HL-60/S4 treated with retinoic acid at 250 ng/mL for 4 days and 3 days (cell line): ENCODE results near the gene ATP6V1F.

ENCODE experiments used
- in situ Hi-C: fragments of 300-500 bp; cut with MboI; formaldehyde crosslinking; loops from 2 replicates; pipeline ENCODE4 v1.7.0; 2022; ENCODE audit warnings: low sequenced_read_pairs

Gene ATP6V1F

GRCh38 chr7:128847721-128848211 lies 14.9 kb upstream of the ATP6V1F start:
- in situ Hi-C loops = no loop called here

DNA sequence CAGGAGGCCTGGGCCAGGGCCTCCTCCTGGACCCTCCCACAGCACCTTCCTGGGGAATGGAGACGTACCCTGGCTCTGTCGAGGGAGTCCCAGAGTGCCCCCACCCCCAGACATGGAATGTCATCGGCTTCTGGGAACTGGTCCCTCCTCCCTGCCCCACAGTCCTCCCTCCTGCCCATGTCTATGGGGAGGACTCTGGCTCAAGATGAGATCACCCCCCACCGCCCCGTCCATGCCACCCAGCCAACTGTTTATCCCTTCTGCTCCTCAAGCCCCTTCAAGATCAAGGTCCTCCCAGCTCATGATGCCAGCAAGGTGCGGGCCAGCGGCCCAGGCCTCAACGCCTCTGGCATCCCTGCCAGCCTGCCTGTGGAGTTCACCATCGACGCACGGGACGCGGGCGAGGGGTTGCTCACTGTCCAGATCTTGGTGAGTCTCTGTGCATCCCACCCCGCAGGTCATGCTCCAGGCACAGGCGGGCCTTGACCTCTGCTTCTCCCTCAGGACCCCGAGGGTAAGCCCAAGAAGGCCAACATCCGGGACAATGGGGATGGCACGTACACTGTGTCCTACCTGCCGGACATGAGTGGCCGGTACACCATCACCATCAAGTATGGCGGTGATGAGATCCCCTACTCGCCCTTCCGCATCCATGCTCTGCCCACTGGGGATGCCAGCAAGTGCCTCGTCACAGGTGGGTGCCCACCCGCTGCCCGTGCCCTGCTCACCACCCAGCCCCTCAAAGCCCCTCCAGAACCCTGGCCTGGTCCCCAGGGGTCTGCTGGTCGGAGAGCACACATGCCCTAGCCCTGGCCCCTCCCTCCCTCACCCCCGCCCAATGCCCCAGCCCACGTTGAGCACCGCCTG lies 14.1 kb upstream of the ATP6V1F start:
- in situ Hi-C loops = no loop called here

DNA sequence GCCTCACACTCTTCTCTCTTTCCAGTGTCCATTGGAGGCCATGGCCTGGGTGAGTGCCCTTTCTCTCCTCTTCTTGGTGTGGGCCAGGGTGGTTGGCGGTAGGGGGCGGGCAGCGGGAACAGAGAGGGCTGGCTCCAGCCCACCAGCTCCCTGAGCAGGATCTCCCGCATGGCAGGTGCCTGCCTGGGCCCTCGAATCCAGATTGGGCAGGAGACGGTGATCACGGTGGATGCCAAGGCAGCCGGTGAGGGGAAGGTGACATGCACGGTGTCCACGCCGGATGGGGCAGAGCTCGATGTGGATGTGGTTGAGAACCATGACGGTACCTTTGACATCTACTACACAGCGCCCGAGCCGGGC lies 13.5 kb upstream of the ATP6V1F start:
- in situ Hi-C loops = no loop called here

DNA sequence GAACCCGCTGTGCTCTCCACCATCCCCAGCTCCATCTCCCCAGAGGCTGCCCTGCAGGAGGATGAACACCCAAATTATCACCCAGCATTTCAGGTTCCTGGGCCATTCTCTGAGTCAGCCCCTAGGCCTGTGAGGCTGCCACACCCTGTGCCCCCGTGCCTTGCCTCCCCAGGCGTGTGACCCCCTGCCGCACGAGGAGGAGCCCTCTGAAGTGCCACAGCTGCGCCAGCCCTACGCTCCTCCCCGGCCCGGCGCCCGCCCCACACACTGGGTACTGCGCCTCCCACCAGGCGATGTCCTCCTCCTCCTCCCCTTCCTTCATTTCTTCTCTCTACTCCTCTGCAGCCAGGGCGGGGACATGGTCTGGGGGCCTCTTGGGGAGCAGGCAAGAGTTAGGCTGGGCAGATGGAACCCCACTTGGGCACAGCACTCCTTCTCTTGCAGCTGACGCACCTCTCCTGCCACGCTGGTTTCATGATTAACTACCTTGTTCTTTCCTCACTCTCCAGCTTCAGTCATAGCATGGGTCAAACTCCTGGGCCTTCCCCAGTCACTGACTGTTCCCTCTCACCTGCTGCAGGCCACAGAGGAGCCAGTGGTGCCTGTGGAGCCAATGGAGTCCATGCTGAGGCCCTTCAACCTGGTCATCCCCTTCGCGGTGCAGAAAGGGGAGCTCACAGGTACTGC lies 12.7 kb upstream of the ATP6V1F start:
- in situ Hi-C loops = no loop called here

DNA sequence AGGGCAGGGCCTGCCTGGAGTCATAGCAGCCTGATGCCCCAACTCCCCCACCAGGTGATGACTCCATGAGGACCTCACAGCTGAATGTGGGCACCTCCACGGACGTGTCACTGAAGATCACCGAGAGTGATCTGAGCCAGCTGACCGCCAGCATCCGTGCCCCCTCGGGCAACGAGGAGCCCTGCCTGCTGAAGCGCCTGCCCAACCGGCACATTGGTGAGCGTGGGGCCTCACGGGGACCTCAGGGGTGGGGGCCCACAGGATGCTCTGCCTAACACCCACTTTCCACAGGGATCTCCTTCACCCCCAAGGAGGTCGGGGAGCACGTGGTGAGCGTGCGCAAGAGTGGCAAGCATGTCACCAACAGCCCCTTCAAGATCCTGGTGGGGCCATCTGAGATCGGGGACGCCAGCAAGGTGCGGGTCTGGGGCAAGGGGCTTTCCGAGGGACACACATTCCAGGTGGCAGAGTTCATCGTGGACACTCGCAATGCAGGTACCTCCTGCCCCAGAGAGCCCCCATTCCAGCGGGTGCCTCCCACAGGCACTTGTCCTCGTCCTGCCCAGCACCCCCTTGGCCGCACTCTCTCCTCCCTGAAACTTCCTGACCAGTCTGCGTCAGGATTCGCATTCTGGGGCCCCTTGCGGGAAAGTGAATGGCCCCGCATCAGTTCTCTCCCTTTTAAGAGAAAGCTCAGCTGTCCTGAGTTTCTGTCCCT lies 10.0 kb upstream of the ATP6V1F start:
- in situ Hi-C loops = no loop called here

GRCh38 chr7:128853799-128854198 lies 8.9 kb upstream of the ATP6V1F start:
- in situ Hi-C loops = no loop called here

DNA sequence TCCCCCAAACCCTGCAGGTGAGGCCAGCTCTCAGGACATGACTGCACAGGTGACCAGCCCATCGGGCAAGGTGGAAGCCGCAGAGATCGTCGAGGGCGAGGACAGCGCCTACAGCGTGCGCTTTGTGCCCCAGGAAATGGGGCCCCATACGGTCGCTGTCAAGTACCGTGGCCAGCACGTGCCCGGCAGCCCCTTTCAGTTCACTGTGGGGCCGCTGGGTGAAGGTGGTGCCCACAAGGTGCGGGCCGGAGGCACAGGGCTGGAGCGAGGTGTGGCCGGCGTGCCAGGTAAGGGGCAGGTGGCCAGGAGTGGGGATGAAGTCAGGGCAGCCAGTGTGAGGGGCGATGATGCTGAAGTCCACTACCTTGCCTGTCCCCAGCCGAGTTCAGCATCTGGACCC lies 8.3 kb upstream of the ATP6V1F start:
- in situ Hi-C loops = no loop called here

DNA sequence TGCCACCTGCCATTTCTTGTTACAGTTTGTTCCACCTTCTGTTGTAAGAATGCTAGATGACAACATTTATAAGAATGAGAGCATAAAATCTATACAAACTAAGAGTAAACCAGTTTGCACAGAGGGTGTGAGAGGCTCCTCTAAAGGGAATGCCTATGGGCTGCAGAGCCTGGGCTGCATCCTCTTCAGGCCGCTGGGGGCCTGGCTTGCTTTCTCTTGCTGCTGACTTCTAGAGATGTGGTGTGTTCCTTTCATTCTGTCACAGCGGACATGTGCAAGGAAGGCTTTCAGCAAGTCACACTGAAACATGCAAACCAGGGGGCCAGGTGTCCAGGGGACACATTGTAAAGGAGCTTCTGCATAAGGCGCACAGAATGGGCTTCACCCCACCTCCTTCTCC lies 7.1 kb upstream of the ATP6V1F start:
- in situ Hi-C loops = no loop called here

GRCh38 chr7:128856001-128856718 lies 6.5 kb upstream of the ATP6V1F start:
- in situ Hi-C loops = no loop called here

DNA sequence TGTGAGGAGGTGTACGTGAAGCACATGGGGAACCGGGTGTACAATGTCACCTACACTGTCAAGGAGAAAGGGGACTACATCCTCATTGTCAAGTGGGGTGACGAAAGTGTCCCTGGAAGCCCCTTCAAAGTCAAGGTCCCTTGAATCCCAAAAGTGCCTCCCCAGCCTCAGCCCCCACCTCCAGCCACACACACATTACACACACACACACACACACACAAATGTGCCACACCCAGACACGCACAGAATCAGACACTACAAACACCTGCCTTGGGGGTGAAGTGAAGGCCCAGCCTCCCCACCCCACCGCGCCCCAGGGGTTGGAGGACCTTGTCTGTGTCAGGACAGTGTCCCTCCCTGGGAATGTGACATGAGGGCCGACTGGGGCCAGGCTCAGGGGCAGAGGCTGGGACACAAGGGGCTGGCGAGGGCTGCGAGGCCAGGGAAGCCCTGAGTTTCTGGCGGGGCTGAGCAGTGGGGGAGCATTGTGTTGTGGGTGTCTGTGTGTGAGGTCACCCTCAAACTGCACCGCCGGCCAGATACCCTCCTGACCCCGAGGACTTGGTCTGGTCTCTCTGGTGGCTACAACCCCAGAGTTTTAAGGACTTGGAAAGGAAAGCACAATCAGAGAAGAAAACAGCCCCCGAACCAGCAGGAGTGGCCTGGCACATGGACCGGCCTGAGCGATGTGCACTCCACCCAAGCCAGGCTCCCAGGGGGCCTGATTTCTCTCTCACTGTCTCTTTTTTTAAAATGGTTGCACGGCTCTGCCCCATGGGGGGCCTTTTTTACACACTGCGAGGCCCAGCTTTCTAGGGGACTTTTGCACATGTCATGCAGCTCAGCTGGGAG lies 4.0 kb upstream of the ATP6V1F start:
- in situ Hi-C loops = no loop called here

- in situ Hi-C loops = no loop called here
These were observed 3.2 kb upstream of the ATP6V1F start for GRCh38 chr7:128859232-128860157.

DNA sequence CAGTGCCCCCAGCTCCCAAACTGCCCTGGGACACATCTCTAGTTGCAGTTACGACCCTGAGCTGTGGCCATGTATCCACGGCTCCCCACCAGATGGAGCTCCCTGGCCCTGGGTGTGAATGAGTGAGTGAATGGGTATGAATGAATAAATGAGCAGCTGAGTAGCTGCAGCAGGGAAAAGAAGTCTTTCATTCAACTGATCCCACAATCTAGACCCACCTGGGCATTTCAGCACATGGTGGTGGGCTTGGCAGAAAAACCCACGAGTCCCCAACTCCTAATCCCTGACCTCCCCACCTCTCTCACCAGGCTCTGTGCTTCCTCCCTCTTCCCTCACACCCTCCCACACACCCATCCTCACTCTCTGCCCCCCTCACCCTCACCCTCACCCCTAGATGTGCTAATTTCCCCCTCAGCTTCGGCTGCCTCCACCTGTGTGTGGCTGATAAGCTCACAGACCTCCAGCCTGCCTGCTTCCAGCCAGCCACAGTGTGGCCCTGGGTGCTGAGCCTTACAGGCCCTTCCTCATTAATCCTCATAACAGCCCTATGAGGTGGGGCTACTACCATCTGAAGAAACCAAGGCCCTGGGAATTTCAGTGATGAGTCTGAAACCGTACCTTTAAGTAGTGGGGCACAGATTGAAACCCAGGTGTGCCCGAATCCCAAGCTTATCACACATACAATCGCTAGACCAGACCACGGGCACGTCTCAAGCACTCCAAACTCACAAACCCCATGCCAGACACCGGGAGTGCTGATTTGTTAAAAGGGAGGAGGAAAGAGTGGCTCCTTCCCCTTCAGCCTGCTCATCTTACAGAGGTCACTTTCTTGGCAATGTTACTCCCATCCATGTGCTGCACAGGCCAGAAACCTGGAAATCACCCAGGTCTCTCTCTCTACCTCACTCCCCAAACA lies 2.2 kb upstream of the ATP6V1F start:
- in situ Hi-C loops = no loop called here

DNA sequence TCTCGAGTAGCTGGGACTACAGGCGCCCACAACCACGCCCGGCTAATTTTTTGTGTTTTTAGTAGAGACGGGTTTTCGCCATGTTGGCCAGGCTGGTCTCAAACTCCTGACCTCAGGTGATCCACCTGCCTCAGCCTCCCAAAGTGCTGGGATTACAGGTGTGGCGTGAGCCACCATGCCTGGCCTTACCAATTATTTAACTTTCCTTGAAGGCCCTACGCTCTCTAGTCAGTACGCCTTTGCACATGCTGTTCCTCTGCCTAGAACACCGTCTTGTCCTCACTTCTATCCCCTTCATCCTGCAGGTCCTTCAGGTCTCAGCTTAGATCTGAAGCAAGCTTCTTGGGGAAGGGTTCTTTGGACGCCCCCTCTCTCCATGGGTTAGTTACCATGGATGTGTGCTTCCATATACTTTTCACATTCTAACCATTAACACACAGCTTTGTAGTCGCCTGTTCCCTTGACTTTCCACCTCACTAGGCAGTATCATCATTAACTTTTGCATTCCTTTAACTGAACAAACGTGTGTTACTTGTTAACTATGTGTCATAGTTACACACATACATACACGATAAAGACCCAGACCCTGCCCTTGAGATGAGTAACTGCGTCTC lies 592 bp upstream of the ATP6V1F start:
- in situ Hi-C loops = no loop called here

- in situ Hi-C loops = no loop called here
These were observed 855 bp downstream of the ATP6V1F start for GRCh38 chr7:128863433-128863989.

- in situ Hi-C loops = no loop called here
These were observed 2.6 kb downstream of the ATP6V1F start for GRCh38 chr7:128865303-128865702.

DNA sequence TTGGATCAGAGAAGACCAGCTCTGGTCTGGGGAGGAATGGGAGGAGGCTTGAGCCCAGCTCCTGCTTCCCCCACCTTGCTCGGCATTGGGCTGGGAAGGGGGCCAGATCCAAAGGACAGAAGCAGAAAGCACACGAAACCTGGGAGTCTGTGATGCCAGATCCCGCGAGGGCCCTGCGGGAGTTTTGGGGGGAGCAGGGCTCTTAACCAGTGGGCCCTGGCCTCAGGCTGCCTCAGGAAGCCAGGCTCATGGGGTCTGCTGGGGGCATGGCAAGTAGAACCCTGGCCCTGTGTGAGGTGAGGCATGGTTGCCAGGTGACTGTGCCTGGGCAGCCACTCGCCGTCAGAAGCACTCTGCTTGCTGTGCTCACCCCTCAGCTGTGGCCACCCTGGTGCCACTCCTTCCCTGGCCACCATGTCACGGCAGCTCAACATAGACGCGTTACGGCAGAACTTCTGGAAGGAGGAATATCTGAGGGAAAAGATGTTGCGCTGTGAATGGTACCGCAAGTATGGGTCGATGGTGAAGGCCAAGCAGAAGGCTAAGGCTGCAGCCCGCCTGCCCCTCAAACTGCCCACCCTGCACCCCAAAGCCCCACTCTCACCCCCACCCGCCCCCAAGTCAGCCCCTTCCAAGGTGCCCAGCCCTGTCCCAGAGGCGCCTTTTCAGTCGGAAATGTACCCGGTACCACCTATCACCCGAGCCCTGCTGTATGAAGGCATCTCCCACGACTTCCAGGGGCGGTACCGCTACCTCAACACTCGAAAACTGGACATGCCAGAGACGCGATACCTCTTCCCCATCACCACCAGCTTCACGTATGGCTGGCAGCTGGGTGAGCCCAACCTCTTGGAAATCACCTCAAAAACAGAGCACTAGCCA lies 3.6 kb downstream of the ATP6V1F start:
- in situ Hi-C loops = no loop called here
